Body of pancreas (tissue), 4 donors: ENCODE results near the gene AMY1B.
"Not testable (repeated sequence)": the region's sequence is repeated elsewhere in the genome, so short reads cannot be mapped to it uniquely, and the experiment has no call there.

Experiments used
- POLR2A ChIP-seq, 3 donors: fragments of 450-650 bp; IDR thresholded peaks; one replicate each; pipeline ENCODE4 v1.6.1; 2016; ENCODE audit warnings: antibody characterized with exemption in 3 of 3, mild to moderate bottlenecking in 2 of 3
- TF ChIP-seq, protein P1 (sequence below), 7 experiments: fragments of 450-650 bp in 4 of 7; fragments of 200-600 bp in 3 of 7; sonication (generic) in 3 of 7; IDR thresholded peaks; one replicate each; pipeline ENCODE4 v1.5.1; 2016 to 2019; ENCODE audit warnings: antibody characterized with exemption in 7 of 7

DNA sequence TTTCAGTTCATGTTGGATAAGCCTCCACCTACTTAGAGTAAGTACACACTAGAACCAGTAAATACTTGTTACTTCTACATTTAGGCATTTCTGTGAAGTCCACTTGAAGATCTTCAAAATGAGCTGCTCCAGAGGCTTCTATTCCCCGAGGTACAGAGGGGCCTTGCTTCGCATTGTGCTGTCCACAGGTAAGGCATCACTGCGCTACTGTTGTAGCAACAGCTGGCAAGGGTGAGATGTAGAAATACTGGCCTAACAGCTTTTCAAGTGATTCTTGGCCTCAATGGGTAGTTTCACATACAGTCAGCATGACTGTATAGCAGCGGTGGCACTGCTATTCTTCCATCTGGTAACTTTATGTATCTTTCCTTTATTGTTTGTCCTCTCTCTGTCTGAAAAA lies 49.0 kb upstream of the AMY1B start:
- TF ChIP-seq POLR2A (IDR thresholded peaks at IDR 0.05) = not testable (repeated sequence)
- TF ChIP-seq, protein P1, sequence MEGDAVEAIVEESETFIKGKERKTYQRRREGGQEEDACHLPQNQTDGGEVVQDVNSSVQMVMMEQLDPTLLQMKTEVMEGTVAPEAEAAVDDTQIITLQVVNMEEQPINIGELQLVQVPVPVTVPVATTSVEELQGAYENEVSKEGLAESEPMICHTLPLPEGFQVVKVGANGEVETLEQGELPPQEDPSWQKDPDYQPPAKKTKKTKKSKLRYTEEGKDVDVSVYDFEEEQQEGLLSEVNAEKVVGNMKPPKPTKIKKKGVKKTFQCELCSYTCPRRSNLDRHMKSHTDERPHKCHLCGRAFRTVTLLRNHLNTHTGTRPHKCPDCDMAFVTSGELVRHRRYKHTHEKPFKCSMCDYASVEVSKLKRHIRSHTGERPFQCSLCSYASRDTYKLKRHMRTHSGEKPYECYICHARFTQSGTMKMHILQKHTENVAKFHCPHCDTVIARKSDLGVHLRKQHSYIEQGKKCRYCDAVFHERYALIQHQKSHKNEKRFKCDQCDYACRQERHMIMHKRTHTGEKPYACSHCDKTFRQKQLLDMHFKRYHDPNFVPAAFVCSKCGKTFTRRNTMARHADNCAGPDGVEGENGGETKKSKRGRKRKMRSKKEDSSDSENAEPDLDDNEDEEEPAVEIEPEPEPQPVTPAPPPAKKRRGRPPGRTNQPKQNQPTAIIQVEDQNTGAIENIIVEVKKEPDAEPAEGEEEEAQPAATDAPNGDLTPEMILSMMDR (IDR thresholded peaks at IDR 0.05) = not testable (repeated sequence)
